Stimulated activated CD4-positive, alpha-beta T cell treated with anti-CD3 and anti-CD28 coated beads, Interleukin-4, amount 100 ng/mL, for 4 hours (primary cell): ENCODE data around the gene HOXB3.
"Not testable (repeated sequence)": the region's sequence is repeated elsewhere in the genome, so short reads cannot be mapped to it uniquely, and the experiment has no call there.

ENCODE experiments used
- DNase-seq, 2 experiments: peaks; one replicate each; pipeline ENCODE4 v3.0.0-alpha.2; 2020

Gene HOXB3

GRCh38 chr17:48543107-48543853, 46.8 kb downstream of the HOXB3 start:
- DNase-seq: peak; percentile 33 to 53

DNA sequence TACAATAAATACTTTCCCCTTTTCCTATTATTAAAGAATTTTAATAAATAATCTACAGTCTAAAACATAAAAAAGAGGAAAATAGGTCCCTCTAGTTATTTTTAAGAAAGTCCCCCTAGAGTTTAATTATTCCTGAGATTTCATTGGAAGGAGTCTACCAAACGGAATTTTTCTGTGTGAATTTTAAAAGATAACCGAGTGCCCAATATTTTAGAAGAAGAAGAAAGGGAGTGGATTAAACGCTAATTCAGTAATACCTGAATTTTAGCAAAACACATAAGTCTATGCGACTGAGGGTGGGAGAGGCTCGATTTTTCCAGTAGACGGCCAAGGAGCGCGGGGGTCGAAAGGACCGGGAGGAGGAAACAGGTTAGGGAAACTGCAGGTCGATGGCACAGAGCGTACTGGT, 47.3 kb downstream of the HOXB3 start:
- no peak for DNase-seq

DNA sequence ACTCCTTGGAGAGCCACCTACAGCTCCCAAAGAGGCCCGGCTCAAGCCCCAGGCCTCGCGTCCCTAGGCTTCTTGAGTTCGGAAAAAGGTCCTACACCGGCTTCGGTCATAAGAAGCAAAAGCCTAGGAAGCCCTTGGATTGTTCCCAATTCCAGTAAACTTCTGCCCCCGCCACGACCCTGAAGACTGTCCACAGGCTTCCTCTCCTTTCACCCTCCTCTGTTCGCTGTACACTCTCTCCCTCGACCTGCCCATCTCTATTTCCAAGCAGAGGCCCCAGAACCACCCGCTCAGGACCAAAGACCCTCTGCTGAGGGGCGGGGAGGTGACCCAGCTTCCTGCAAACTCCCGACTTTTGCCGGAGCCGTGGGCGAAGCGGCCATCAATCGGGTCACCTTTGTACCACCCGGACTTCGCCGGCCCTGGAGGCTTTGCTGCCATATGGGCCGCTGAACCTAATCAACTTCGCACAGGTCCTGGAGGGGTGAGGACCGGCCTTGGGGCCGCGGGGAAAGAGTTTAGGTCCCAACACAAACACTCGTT, 47.9 kb downstream of the HOXB3 start:
- peak; percentile 6 to 27 for DNase-seq

DNA sequence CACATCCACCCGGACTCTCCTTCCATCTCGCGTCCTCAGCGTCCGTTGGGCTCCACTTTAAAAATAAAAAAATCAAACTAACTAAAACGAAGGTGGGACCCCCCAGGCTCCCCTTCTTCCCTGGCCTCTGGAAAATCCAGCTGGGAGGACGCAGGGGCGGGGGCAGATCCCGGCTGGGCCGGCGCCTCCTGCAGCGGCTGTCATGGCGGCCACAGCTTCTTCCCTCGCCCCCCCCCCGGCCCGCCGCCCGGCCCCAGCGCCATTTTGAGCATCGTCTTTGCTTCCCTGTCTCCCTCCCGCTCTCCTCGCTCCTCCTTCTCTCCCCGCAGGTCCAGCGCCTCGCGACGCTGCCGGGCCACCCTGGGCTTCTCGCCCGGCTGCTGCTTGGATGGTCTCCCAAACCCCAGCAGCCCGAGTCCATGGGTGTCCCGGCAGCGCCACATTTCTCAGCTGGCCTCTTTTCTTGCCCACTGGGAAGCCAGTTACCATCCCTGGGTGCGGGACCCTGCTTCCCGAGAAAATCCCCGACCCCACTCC, 48.4 kb downstream of the HOXB3 start:
- peak; percentile 19 to 46 for DNase-seq

GRCh38 chr17:48541036-48541576, 48.9 kb downstream of the HOXB3 start:
- no peak for DNase-seq

DNA sequence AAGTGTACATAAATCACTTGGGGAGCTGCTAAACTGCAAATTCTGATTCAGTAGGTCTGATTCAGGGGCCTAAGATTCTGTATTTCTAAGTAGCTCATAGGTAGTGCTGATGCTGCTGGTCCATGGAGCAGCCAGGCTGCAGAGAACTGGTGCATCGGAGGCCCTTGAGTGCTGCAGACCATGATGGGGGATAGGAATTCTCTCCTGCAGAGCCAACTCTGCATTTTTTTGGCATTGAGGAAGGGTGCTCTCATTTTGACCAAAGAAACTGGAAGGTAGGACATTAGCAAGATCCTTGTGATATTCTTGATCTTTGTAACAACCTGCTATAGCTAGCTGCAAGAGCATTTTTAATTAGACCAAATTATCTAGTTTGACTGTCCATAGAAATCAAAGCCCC, 49.8 kb downstream of the HOXB3 start:
- no peak for DNase-seq

GRCh38 chr17:48539177-48539576, 50.9 kb downstream of the HOXB3 start:
- DNase-seq: no peak

GRCh38 chr17:48537316-48537715, 52.7 kb downstream of the HOXB3 start:
- DNase-seq: no peak

GRCh38 chr17:48535793-48536559, 54.1 kb downstream of the HOXB3 start:
- not testable (repeated sequence) for DNase-seq

GRCh38 chr17:48532261-48532660, 57.8 kb downstream of the HOXB3 start:
- DNase-seq: no peak

- DNase-seq: no peak
Measured at GRCh38 chr17:48530887-48531272, 59.2 kb downstream of the HOXB3 start, which contains the start of gene HOXB1. Gene HOXB1, minus strand, starts transcription at chr17:48531011. Its CDS starts 107 bp downstream, at chr17:48530904.

GRCh38 chr17:48530208-48530886, 59.7 kb downstream of the HOXB3 start:
- no peak for DNase-seq

GRCh38 chr17:48529683-48530009, 60.4 kb downstream of the HOXB3 start:
- DNase-seq: no peak

DNA sequence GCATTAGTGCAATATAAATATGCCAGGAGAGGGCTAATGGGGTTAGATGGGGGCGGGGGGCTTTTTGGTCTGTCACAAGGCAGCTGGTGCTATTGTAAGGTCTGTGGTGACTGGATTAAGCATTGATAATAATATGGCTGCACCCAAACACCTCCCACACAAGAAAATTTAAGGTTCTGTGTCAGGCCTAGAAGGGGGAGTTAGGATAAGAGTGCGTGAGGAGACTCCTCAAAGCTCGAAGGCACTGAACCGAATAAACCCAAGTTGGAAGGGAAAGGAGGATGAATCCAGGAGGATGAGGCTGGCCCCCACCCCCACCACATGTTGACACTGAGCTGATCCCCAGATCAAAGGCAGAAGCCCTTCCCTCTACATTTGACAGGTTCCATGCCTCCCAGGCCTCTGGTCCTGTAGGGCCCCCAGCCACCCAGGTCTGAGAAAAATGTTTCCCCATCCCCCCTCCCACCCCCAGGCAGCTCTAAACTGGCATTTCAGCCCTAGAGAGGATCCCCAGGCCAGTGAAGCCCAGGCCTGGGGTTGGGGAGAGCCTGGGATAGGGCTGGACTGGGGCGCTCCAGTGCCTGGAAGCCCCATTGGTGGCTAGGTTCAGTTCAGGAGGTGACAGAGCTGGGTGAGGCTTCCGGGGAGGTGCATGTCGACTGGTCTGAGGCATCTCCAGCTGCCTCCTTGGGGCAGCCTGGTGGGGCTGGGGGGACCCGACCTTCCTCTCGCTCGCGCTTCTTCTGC, 60.9 kb downstream of the HOXB3 start:
- no peak for DNase-seq

- no peak for DNase-seq
Measured at GRCh38 chr17:48528153-48528935, 61.7 kb downstream of the HOXB3 start.

GRCh38 chr17:48527547-48527932, 62.5 kb downstream of the HOXB3 start:
- no peak for DNase-seq

DNA sequence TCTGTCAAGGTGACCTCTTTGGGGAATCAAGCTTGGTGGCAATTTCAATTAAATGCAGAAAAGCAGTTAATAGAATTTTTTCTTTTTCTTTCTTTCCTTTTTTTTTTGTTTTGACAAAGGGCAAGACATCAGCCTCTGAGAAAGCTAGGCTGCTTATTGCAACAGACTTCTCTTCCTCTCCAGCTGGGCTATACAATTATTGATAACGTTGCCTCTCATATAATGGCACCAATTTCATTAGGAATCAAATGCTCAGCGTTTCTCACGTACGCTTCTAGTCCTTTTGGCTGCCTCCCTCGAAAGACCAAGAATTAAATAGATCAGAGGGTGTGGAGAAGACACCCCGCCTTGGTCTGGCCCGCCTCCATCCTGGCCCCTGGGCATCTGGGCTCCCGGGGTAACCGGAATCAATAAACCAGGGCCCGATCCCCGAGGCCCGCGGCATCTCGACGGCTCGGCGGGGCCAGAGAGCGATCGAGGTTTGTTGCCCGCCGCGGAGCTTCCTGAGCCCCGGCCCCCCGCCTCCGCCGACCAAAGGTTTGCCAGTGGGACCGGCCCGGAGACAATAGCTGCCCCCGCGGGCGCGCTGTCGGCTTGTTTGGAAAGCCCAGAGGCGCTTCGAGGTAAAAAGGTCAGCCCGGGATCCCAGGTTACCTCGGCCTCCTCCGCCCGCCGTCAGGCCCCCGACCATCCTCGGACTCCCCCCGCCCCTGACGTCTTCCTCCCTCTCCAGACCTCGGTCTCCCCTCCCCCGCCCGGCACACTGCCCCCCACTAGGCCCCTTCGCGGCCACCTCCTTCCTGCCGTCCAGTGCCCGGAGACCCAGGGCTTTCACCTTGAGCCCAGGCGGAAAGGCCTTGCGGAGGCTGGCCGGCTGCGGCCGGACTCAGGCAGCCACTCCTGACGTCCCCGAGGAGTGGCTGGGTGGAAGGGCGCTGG, 63.2 kb downstream of the HOXB3 start:
- no peak for DNase-seq

GRCh38 chr17:48523010-48523409, 67.0 kb downstream of the HOXB3 start:
- no peak for DNase-seq

DNA sequence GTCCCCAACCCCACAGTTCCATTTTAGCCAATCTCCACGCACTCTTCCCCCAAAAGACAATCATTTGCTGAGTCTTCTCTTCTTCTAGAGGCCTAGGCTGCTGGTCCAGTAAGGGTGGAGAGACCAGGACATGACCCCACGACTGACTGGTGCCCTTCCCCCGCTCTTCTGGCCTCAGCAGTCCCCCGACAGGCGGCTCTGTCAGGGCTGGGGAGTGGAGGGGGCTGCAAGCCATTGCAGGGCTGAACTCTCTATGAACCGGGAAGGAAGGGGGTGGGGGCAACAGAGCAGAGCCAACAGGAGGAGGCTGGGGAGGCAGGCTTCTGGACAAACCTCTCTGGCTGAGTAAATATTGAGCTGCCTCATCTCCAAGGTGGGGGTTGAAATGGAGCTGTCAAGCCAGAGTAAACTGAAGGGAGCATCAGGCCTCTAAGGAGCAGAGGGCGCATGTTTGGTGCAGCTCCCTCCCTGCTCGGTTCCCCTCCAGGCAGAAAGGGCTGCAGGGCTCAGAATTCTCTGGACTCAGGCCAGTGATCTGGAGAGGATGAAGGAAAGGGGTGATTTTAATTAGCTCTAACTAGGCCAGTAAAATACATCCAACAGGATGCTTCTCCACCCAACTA, 67.9 kb downstream of the HOXB3 start:
- no peak for DNase-seq

DNA sequence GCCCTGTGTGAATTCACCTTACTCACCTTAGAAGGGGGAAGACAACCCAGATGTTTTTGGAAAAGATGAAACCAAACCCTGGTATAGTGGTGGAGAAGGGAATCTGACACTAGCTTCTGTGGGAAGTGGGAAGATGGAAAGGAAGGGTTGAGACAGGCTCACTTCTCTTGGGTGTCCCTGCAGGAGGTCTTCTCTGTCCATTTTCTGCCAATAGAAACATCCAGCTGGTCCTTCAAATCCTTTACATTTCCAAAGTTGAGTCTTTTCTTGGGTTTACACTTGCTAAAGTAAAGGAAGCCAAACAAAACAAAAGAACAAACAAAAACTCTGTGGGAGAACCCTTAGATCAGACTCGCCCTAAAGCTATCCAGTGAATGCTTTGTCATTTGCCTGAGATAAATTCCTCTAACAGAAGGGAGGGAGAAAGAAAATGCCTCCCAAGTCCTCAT, 69.4 kb downstream of the HOXB3 start:
- no peak for DNase-seq
